ENCODE results near the gene OGFOD3.

DNA sequence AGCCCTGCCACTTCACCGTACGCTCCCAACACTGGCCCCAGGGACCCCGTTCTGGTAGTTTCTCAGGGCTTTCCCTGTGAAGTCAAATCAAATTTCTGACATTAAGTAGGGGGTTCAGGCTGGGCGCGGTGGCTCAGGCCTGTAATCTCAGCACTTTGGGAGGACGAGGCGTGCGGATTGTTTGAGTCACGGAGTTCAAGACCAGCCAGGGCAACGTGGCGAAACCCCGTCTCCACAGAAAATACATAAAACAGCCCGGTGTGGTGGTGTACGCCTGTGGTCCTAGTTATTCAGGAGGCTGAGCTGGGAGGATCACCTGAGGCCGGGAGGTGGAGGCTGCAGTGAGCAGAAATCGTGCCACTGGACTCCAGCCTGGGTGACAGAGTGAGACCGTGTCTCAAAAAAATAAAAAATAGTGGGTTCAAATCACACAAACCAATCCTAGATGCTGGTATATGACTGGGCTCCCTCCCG, 31.5 kb upstream of the OGFOD3 start:
- TF ChIP-seq CTCF (IDR thresholded peaks at IDR 0.05) (no peak), POLR2A (IDR thresholded peaks at IDR 0.05) (no peak)
